Measurements from ENCODE around the gene MKI67.

Gene MKI67

DNA sequence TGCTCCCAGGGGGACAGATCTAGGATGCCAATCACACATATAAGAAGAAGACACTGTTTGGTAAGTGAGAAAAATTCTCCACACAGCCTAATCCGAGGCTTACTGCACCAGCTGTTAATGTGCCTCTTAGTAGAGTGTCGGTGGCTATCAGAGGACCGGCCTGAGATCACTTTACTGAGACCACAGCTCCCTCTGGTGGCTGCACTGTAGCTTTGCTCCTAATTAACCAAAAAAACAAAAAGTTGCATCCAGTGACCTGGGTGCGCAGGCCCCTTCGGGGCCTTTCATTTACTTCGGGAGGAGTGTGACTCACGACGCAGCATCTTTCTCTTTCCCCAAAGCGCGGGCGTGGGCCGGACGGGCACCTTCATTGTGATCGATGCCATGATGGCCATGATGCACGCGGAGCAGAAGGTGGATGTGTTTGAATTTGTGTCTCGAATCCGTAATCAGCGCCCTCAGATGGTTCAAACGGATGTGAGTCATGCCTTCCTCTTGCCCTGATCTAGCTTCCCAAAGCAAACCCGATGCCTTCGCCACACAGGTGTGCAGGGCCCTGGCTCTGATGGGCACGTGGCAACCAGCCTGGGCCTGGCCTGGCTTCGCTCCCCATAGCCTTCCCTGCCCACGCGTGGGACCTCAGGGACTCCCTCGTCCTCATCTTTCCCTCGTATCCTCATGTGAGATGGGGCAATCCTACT lies 56.7 kb downstream of the MKI67 start:
- H3K4me3 ChIP-seq (ENCODE audit: low read length), result no peak overlapping the region
- TF ChIP-seq, protein P1, sequence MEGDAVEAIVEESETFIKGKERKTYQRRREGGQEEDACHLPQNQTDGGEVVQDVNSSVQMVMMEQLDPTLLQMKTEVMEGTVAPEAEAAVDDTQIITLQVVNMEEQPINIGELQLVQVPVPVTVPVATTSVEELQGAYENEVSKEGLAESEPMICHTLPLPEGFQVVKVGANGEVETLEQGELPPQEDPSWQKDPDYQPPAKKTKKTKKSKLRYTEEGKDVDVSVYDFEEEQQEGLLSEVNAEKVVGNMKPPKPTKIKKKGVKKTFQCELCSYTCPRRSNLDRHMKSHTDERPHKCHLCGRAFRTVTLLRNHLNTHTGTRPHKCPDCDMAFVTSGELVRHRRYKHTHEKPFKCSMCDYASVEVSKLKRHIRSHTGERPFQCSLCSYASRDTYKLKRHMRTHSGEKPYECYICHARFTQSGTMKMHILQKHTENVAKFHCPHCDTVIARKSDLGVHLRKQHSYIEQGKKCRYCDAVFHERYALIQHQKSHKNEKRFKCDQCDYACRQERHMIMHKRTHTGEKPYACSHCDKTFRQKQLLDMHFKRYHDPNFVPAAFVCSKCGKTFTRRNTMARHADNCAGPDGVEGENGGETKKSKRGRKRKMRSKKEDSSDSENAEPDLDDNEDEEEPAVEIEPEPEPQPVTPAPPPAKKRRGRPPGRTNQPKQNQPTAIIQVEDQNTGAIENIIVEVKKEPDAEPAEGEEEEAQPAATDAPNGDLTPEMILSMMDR (conservative IDR thresholded peaks at IDR 0.05; ENCODE audit: low read depth, low read length), result peak; percentile 74
- peak; percentile 32 for DNase-seq (ENCODE audit: low read depth)

DNA sequence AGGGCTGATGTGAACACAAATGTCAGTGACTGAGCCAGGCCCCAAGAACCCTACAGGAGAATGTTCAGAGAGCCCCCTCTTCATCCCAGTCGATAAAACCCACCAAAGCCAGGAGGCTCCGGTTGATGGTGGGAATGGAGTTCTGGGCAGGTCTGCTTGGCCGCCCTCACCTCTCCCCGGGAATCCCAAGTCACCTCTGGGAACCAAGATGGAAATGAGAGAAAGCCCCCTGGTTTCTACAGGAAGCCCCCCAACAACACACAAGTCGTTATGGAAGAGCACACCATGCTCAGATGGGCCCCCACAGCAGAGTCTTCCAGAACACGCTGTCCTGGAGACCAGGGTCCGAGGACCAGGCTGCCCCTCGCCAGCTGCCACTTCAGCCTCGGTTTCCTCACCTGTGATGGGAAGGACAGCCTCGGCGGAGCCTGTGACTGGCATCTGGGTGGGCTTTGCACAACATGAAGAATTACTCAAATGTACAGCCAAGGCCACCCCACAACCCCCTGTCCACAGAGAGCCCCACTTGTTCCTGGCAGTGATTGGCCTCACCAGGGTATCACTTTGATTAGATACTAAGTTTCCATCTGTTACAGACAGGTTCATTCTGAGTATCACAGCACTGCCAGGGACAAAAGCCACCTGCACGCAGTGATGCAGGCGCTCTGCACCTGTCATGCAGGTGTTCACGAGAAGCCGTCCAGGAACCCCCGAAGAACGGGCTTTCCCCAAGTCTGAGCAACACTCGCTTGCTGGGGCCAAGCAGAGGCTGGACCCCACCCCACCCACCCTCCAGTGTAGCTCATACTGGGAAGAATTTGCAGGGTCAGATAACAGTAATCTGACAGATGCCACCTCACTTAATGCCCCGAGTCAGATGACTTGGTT lies 57.6 kb downstream of the MKI67 start:
- TF ChIP-seq, protein P1 (conservative IDR thresholded peaks at IDR 0.05; ENCODE audit: low read depth, low read length), result no peak
- no peak for DNase-seq (ENCODE audit: low read depth)
- H3K4me3 ChIP-seq (ENCODE audit: low read length), result no peak overlapping the region

DNA sequence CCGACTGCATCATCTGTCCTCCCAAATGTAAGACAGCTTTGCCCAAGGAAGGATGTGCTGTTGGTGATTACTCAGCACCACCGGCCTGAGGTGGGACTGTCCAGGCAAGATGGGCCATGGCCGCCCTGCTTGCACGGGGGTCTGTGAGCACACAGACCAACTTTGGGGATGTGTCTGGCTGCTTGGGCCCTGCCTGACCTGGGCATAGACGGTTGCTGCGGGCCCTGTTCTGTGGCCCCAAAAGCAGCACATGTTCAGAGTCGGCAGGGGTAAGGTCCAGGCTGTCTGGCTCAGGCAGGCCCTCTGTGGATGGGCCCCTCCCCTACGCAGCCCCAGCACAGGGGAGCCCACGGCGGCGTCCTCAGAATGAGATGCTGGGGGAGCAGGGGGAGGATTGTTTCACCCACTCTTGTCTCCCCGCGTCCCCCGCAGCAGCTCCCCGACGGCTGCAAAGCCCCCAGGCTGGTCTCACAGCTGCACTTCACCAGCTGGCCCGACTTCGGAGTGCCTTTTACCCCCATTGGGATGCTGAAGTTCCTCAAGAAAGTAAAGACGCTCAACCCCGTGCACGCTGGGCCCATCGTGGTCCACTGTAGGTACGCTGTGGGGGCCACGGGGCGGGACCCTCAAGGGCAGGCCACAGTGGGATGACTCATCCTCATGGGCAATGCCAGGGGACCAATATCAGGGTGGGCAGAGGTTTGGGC lies 58.4 kb downstream of the MKI67 start:
- no peak for DNase-seq (ENCODE audit: low read depth)
- TF ChIP-seq, protein P1 (conservative IDR thresholded peaks at IDR 0.05; ENCODE audit: low read depth, low read length), result no peak
- no peak overlapping the region for H3K4me3 ChIP-seq (ENCODE audit: low read length)

DNA sequence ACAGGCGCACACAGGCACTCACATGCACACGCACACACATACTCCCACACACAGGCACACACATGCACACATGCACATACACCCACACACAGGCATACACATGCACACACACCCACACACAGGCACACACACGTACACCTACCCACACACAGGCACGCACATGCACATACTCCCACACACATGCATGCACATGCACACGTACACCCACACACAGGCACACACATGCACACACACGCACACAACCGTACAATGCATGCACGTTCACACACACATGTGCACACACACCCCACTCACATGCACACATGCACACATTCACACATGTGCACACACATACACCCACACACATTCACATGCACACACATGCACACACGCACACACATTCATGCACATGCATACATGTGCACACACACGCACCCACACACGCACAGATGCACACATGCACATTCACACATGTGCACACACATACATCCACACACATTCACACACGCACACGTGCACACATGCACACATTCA lies 59.3 kb downstream of the MKI67 start:
- H3K4me3 ChIP-seq (ENCODE audit: low read length), result no peak overlapping the region
- no peak for DNase-seq (ENCODE audit: low read depth)
- TF ChIP-seq, protein P1 (conservative IDR thresholded peaks at IDR 0.05; ENCODE audit: low read depth, low read length), result no peak

DNA sequence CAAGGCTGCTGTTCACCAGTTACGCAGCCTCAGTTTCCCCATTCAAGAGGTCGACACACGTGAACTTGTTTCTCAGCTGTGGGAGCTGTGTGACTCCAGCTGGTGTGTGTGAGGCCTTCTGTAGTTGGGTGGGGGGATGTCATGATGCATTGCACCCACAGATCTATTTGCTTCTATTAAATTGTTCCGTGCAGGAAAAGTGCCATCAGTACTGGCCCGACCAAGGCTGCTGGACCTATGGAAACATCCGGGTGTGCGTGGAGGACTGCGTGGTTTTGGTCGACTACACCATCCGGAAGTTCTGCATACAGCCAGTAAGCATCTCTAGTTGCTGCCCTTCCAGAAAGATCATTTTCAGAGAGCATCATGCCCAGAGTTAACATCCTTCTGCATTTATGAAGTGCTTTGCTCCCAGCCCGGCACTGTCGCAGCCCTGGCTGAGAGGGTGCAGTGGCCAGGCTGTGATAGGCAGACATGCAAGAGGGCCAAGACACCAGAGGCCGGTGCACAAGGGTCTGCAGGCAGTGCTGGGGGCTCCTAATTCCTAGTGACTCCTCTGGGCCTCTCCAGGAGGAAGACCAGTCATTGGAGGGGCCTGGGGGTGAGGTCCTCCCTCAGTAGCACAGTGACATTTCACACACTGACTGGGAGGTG lies 60.2 kb downstream of the MKI67 start:
- no peak for DNase-seq (ENCODE audit: low read depth)
- no peak overlapping the region for H3K4me3 ChIP-seq (ENCODE audit: low read length)
- TF ChIP-seq, protein P1 (conservative IDR thresholded peaks at IDR 0.05; ENCODE audit: low read depth, low read length), result no peak

DNA sequence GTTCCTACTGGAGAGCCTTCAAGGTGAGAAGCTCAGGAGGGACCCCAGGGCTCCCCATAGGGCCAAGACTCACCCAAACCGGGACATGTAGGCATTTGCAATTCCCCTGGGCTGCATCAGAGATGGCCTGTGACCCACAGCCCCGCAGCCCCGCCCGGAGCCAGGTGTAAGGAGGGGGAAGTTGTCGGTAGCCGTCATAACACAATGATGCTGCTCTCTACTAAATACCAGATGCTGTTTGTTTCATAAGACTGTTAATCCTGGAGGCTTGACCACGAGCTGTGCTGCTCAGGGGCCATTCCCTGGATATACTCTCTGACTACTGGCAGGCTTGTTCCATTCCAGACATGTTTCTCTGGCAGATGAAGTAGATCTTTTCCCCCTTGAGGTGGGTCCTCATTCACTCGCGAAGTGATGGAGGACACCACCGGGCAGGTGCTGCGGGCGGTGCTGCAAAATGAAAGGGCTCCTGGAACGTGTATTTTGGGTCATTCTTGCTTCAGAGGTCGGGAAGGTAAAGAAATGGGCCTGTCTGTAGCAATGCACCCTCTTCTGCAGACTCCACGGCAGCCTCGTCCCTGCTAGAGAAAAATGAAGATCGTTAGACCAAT lies 61.1 kb downstream of the MKI67 start:
- DNase-seq (ENCODE audit: low read depth), result peak; percentile 56
- TF ChIP-seq, protein P1 (conservative IDR thresholded peaks at IDR 0.05; ENCODE audit: low read depth, low read length), result no peak
- no peak overlapping the region for H3K4me3 ChIP-seq (ENCODE audit: low read length)

Data from retinal pigment epithelial cell (primary cell).